Measurements from ENCODE around the gene GOLGA8B. TPM values are rescaled to one million over a fixed set of nuclear protein-coding genes. Genes with fewer than 3 reads are reported as not detected.
A peak's percentile ranks its signal among the peaks of the same experiment; 100 is the strongest.
"Not testable (repeated sequence)": the region's sequence is repeated elsewhere in the genome, so short reads cannot be mapped to it uniquely, and the experiment has no call there.

GOLGA8B gene
- total RNA-seq, 1 donor from 2014 or later: 68.0 TPM

- intact Hi-C loops (cut with DNase I): loop anchor here (10.0 kb wide), 1 partner anchor 360 kb away; the partner anchor contains the start of gene EMC4
- no peak overlapping the region for H3K27ac ChIP-seq
- no peak for DNase-seq (ENCODE audit: extremely low spot score in 2 of 2)
- H3K27me3 ChIP-seq: no peaks in the 10 kb centered on the region
- no peak for TF ChIP-seq POLR2A (IDR thresholded peaks at IDR 0.05)
- no peak for TF ChIP-seq POLR2AphosphoS5 (IDR thresholded peaks at IDR 0.05; ENCODE audit: insufficient read depth in 1 of 2, low read depth in 1 of 2)
- no peak for TF ChIP-seq CTCF (IDR thresholded peaks at IDR 0.05)
- no peaks in the 10 kb centered on the region for H3K9me3 ChIP-seq
- H3K4me3 ChIP-seq: no peak overlapping the region
- peaks cover 21% of the 10 kb centered on the region for H3K4me1 ChIP-seq
- H3K36me3 ChIP-seq: no peaks in the 10 kb centered on the region
Observed at GRCh38 chr15:34584996-34585395, 1.5 kb upstream of the GOLGA8B start.

- H3K27me3 ChIP-seq: no peaks in the 10 kb centered on the region
- TF ChIP-seq POLR2A (IDR thresholded peaks at IDR 0.05) (no peak), CTCF (IDR thresholded peaks at IDR 0.05) (no peak), POLR2AphosphoS5 (IDR thresholded peaks at IDR 0.05; ENCODE audit: insufficient read depth in 1 of 2, low read depth in 1 of 2) (no peak)
- intact Hi-C loops (cut with DNase I): loop anchor here (10.0 kb wide), 1 partner anchor 359 kb away; the partner anchor contains the start of gene EMC4
- H3K9me3 ChIP-seq: no peaks in the 10 kb centered on the region
- H3K4me3 ChIP-seq: peak overlapping the region; percentile 68 to 79
- DNase-seq (ENCODE audit: extremely low spot score in 2 of 2): no peak
- H3K27ac ChIP-seq: no peak overlapping the region
- no peaks in the 10 kb centered on the region for H3K36me3 ChIP-seq
- peaks cover 21% of the 10 kb centered on the region for H3K4me1 ChIP-seq
Observed at GRCh38 chr15:34584330-34584668, 848 bp upstream of the GOLGA8B start.

- Histone ChIP-seq H3K27me3 (no peaks in the 10 kb centered on the region), H3K36me3 (no peaks in the 10 kb centered on the region), H3K4me1 (peaks cover 21% of the 10 kb centered on the region), H3K9me3 (no peaks in the 10 kb centered on the region), H3K27ac (no peak overlapping the region), H3K4me3 (peak overlapping the region; percentile 68 to 79)
- TF ChIP-seq POLR2AphosphoS5 (IDR thresholded peaks at IDR 0.05; ENCODE audit: insufficient read depth in 1 of 2, low read depth in 1 of 2): peak in 1 of 2 donors; percentile 34
- no peak for TF ChIP-seq POLR2A (IDR thresholded peaks at IDR 0.05)
- no peak for DNase-seq (ENCODE audit: extremely low spot score in 2 of 2)
- intact Hi-C loops (cut with DNase I): loop anchor here (10.0 kb wide), 1 partner anchor 358 kb away; the partner anchor contains the start of gene EMC4
Observed at GRCh38 chr15:34582461-34583371, 735 bp downstream of the GOLGA8B start.

- intact Hi-C loops (cut with DNase I): loop anchor here (10.0 kb wide), 1 partner anchor 357 kb away; the partner anchor contains the start of gene EMC4
- H3K4me3 ChIP-seq: peak overlapping the region; percentile 68 to 79
- peaks cover 21% of the 10 kb centered on the region for H3K4me1 ChIP-seq
- DNase-seq (ENCODE audit: extremely low spot score in 2 of 2); H3K36me3 ChIP-seq; H3K27me3 ChIP-seq; H3K27ac ChIP-seq; H3K9me3 ChIP-seq: not testable (repeated sequence)
Observed at GRCh38 chr15:34581687-34582460, 1.6 kb downstream of the GOLGA8B start.

- Histone ChIP-seq H3K4me3 (no peak overlapping the region), H3K4me1 (peaks cover 21% of the 10 kb centered on the region), H3K36me3 (no peaks in the 10 kb centered on the region), H3K9me3 (no peaks in the 10 kb centered on the region), H3K27ac (no peak overlapping the region), H3K27me3 (no peaks in the 10 kb centered on the region)
- TF ChIP-seq CTCF (IDR thresholded peaks at IDR 0.05): no peak
- no peak for DNase-seq (ENCODE audit: extremely low spot score in 2 of 2)
- intact Hi-C loops (cut with DNase I): loop anchor here (10.0 kb wide), 1 partner anchor 356 kb away; the partner anchor contains the start of gene EMC4
Observed at GRCh38 chr15:34581043-34581365, 2.4 kb downstream of the GOLGA8B start.

GRCh38 chr15:34580251-34581042 is 3.0 kb downstream of the GOLGA8B start:
- H3K36me3 ChIP-seq; H3K4me3 ChIP-seq; H3K27me3 ChIP-seq; H3K9me3 ChIP-seq; H3K27ac ChIP-seq; DNase-seq (ENCODE audit: extremely low spot score in 2 of 2): not testable (repeated sequence)
- H3K4me1 ChIP-seq: peaks cover 21% of the 10 kb centered on the region
- intact Hi-C loops (cut with DNase I): loop anchor here (10.0 kb wide), 1 partner anchor 356 kb away; the partner anchor contains the start of gene EMC4
